ENCODE measurements around the gene ZCCHC7. TPM values are rescaled to one million over a fixed set of nuclear protein-coding genes. Genes with fewer than 3 reads are reported as not detected.

The ZCCHC7 gene
- total and polyA plus RNA-seq, 9 of the 15 experiments (the other 6 are each of a cell fraction or from before 2014, with no cell fraction given): 34.1 to 68.9 (median 48.8) TPM

GRCh38 chr9:37104183-37104889 lies 16.0 kb upstream of the ZCCHC7 start (continued):
- TF ChIP-seq STAT6 (CRISPR knock-in tag; IDR thresholded peaks at IDR 0.05): no peak
- no peak for TF ChIP-seq ETV5 (CRISPR knock-in tag; IDR thresholded peaks at IDR 0.05; ENCODE audit: low read depth)
- TF ChIP-seq PHTF2 (CRISPR knock-in tag; IDR thresholded peaks at IDR 0.05): no peak
- TF ChIP-seq PTBP1 (IDR thresholded peaks at IDR 0.05; ENCODE audit: low read depth, low read length): no peak
- no peak for TF ChIP-seq NFIC (IDR thresholded peaks at IDR 0.05)
- TF ChIP-seq ZNF695 (CRISPR knock-in tag; IDR thresholded peaks at IDR 0.05): no peak
- no peak for TF ChIP-seq PHF21A (IDR thresholded peaks at IDR 0.05; ENCODE audit: borderline replicate concordance, low read depth)
- no peak for TF ChIP-seq VEZF1 (CRISPR knock-in tag; IDR thresholded peaks at IDR 0.05)
- no peak for TF ChIP-seq DNMT1 (IDR thresholded peaks at IDR 0.05)
- TF ChIP-seq TSHZ1 (CRISPR knock-in tag; IDR thresholded peaks at IDR 0.05): no peak
- TF ChIP-seq PML (IDR thresholded peaks at IDR 0.05; ENCODE audit: low read length): no peak
- TF ChIP-seq CHD1 (IDR thresholded peaks at IDR 0.05; ENCODE audit: low read length): no peak
- TF ChIP-seq ZNF134 (CRISPR knock-in tag; conservative IDR thresholded peaks at IDR 0.05): no peak
- no peak for TF ChIP-seq PHB (CRISPR knock-in tag; IDR thresholded peaks at IDR 0.05)
- TF ChIP-seq ZNF165 (CRISPR knock-in tag; IDR thresholded peaks at IDR 0.05; ENCODE audit: borderline replicate concordance): no peak
- TF ChIP-seq CREB3 (tag; conservative IDR thresholded peaks at IDR 0.05; ENCODE audit: low read depth): peak; percentile 68; the same call in 1 of the 2 replicates
- TF ChIP-seq TAF9B (IDR thresholded peaks at IDR 0.05; ENCODE audit: partially characterized antibody): no peak
- no peak for TF ChIP-seq ZNF561 (CRISPR knock-in tag; conservative IDR thresholded peaks at IDR 0.05)
- TF ChIP-seq GTF2E2 (tag; IDR thresholded peaks at IDR 0.05): no peak
- TF ChIP-seq XRCC5 (IDR thresholded peaks at IDR 0.05; ENCODE audit: low read depth, low read length): no peak
- 0 out of 2 replicates have a peak, but pooled peaks have one; percentile 50 for TF ChIP-seq RHOXF2B (CRISPR knock-in tag; conservative IDR thresholded peaks at IDR 0.05)
- no peak for TF ChIP-seq ZNF217 (CRISPR knock-in tag; IDR thresholded peaks at IDR 0.05)
